Liver (tissue), 2 donors: ENCODE results near the gene GSTM3.
"Not testable (repeated sequence)": the region's sequence is repeated elsewhere in the genome, so short reads cannot be mapped to it uniquely, and the experiment has no call there.

Source experiments
- MAX ChIP-seq: IDR thresholded peaks from 2 replicates; pipeline ENCODE4 v1.6.1; 2016; ENCODE audit warnings: antibody characterized with exemption
- TF ChIP-seq, protein P1 (sequence below): fragments of 150-350 bp; IDR thresholded peaks from 2 replicates; pipeline ENCODE4 v1.5.1; 2017; ENCODE audit warnings: improper control_type of control experiment, low read depth, low read length; ENCODE audit not compliant: missing input control
- donor health status: healthy.

- not testable (repeated sequence) for TF ChIP-seq MAX
- TF ChIP-seq, protein P1, sequence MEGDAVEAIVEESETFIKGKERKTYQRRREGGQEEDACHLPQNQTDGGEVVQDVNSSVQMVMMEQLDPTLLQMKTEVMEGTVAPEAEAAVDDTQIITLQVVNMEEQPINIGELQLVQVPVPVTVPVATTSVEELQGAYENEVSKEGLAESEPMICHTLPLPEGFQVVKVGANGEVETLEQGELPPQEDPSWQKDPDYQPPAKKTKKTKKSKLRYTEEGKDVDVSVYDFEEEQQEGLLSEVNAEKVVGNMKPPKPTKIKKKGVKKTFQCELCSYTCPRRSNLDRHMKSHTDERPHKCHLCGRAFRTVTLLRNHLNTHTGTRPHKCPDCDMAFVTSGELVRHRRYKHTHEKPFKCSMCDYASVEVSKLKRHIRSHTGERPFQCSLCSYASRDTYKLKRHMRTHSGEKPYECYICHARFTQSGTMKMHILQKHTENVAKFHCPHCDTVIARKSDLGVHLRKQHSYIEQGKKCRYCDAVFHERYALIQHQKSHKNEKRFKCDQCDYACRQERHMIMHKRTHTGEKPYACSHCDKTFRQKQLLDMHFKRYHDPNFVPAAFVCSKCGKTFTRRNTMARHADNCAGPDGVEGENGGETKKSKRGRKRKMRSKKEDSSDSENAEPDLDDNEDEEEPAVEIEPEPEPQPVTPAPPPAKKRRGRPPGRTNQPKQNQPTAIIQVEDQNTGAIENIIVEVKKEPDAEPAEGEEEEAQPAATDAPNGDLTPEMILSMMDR, result not testable (repeated sequence)
Observed at GRCh38 chr1:109695138-109695537, 45.7 kb downstream of the GSTM3 start.
